HG02588 (cell line): ENCODE data around the gene KRT7.

Experiments
- ATAC-seq: cut with Tn5 transposase; IDR thresholded peaks from one replicate; pipeline ENCODE4 v1.9.1; 2021; ENCODE audit warnings: mild to moderate bottlenecking, moderate library complexity; ENCODE audit not compliant: unreplicated experiment

Gene KRT7

DNA sequence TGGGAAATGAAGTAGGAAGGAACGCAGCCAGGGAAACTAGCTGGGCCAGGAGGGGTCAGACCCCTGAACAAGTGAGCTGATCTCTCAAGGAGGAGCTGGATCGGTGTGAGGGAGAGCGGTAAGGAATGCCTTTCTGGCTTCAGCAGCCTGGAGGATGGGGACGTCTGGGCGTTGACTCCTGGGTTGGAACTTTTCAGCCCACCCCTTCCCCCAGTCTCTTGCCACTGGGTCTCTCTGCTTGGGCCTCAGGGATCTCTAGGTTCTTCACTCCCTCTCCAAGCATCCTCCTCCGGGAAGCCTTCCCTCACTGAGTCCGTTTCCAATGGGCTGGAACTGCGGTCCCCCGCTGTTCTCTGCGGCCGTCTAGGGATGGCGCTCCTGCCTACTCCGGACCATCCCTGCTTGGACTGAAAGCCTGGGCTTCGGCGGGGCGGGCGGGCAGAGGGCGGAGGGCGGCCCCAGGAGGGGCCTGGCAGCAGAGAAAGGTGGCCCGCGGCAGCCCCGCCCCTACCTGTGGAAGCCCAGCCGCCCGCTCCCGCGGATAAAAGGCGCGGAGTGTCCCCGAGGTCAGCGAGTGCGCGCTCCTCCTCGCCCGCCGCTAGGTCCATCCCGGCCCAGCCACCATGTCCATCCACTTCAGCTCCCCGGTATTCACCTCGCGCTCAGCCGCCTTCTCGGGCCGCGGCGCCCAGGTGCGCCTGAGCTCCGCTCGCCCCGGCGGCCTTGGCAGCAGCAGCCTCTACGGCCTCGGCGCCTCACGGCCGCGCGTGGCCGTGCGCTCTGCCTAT, at the start of gene KRT7:
Gene KRT7, plus strand, starts transcription at position 570 of the 788 bp plus-strand sequence. Its CDS starts 54 bp downstream, at position 624.
- no peak for ATAC-seq

- no peak for ATAC-seq
Observed at GRCh38 chr12:52183544-52183910, 49.5 kb upstream of the KRT7 start.

GRCh38 chr12:52183971-52184370, 49.1 kb upstream of the KRT7 start:
- no peak for ATAC-seq

DNA sequence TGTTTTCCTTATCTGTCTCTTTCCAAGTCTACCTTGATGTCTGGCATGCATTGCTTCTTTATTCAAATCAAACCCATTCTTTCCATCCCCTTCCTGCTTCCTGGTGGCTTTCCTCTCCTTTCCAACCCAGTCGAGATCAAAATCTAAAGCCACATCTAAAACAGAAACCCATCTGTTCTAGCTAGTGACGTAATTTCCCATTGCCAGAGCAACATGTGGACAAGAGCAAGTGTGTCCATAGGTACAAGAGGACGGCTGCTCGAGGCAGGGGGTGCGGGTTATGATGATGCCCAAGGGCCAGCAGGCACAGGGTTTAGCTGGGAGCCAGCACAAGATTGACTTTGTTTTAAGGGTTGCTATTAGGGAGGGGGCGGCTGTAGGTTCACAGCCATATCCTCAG, 48.2 kb upstream of the KRT7 start:
- no peak for ATAC-seq

DNA sequence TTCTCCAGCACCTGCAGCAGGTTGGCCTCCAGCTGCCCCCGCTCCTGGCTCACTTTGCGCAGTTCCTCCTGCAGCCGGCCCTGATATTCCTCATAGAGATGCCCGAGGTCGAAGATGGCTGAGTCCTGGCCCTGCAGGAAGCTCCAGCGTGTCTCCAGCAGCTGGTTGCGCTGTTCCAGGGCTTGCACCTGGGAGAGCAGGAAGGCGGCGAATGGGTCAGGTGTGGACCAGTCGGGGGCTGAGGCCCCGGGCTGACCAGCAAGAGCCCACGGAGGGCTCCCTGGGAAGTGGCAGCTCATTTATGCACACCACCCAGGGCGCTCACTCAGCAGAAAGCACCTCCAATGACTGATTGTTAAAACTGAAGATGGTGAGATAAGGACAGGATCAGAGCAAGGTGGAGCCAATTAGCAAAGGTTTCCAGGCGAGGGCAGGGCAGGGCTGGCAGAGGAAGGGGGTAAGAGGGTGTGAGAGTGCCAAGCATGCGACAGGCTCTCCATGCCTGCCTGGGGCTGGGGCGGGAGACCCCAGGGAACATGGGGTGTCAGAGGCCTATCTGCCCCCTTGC, 47.6 kb upstream of the KRT7 start:
- ATAC-seq, result no peak

- no peak for ATAC-seq
Observed at GRCh38 chr12:52186118-52186840, 46.8 kb upstream of the KRT7 start.

DNA sequence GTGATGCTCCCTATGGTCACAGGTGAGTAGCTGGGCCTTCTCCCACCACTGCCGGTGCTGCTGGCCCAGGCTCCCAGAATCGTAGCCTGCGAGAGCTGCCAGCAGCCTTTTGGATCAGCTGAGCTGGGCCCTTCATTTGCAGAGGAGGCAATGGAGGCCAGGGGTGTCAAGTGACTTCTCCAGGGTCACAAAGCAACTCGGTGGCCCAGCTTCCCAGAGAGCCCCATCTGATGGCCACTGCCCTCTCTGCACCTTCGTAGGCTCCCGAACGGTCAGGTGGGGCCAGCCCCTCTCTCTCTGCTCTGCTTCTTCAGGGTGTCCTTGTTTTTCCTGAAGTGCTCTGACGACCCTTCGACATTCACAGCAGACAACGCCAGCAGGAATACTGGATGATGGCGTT, 45.8 kb upstream of the KRT7 start:
- no peak for ATAC-seq

- ATAC-seq, result no peak
Observed at GRCh38 chr12:52187640-52188039, 45.4 kb upstream of the KRT7 start.

GRCh38 chr12:52188658-52189057, 44.4 kb upstream of the KRT7 start:
- ATAC-seq, result no peak

DNA sequence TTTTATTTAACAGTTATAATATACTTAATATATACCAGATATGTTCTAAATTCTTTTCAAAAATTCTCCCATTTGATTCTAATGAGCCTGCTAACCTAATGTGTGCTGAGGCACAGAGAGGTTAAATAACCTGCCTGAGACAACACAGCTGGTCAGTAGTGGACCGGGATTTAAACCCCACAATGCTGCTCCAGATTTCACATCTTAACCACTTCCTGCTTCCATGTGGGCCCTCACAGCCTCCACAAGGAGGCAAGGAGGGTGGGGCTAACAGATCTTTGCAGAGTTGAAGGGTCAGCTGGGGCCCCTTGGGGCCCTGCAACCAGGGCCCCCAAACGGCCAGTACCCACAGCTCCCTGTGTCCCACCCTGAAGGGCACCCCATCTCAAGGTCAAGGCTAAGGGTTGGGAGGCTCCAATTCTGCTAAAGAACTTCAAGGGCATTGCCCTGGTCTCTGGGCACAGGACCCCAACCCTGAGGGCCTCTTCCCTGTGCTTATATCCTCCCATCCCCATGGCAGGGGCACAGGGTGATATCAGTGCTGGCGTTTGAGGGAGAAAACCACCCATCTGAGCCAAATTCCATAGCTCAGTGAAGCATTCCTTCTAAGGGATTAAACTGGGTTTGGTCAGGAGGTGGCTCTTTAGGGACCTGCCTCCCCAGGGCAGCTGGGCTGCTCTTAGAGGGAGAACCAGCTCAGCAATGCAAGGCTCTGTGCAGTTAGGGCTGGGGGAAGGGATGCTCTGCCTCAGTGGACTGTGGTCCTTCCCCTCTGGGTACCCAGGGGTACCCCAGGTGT, 43.5 kb upstream of the KRT7 start:
- no peak for ATAC-seq

DNA sequence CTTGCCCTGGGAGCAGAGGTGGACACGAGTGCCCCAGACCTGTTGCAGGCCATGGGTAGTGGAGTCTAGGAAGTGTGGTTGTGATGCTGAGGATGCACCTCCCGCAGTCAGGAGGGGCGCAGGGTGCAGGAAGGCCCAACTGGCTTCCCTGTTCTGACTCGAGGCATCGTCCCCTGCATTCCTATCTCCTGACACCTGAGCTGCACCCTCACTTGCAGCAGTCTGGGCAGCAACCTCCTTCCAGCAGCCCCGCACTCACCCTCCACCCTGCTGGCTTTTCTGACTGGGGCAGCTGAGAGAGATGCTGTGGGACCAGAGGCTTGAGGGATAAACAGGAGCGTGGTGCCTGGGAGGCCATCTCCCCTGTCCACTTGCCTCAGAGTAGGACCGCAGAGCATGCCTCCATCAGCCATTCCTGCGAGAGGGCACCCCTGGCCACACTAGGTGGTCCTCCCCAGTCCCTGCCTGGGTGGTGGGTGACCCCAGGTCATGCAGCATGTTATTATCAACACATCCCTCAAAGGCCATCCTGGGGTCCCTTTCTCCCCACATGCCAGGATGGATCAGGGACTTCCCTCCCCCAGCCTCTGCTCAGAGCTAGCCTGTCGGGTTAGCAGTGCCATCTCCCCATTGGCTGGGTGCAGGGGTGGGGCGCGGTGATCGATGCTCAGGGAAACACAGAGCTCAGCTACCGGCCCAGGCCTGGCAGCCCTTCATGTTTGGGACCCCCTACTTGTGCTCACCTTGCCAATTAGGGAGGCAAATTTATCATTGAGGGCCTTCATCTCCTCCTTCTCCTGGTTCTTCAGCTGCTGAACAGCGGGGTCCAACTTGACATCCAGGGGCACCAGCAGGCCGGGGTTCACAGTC, 41.9 kb upstream of the KRT7 start:
- no peak for ATAC-seq

DNA sequence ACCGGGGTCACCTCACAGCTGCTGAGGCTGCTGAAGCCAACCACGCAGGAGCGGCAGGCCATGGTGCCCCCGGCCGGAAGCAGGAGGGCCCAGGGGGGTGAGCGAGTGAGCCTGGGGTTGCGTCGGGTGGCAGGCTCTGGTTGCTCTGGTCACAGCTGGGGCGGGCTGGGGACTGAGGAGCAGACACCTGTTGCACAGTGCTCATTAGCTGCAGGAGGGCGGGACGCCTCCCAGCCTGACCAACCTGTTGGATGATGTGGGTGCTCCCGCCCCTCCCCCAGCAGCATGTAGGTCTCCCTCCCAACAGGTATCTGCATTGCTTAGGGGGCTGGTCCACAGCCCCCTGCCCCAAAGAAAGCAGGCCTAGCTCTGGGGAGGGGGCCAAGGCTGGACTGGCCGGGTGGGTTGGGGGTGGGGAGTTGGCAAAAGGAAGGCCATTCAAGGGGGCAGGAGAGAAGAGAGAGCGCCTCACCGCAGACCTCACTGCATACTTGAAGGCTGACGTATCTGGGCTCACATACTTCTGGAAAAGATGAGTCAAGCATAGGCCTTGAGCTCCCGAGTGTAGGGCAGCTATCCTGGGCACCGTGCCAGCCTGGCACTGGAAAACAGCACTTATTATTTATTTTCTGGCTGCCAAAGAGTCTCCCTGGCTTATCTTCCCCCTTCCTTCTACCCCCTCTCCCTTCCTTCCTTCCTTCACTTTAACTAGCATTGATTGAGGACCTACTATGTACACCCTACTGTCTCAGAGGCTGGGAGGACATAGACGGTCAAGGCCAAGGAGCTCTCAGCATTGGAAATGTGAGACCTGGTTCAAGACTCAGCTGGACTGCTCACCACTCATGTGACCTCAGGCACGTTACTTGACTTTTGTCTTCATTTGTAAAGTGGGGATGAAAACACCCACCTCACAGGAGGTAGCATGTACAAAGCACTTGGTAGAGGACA, 40.9 kb upstream of the KRT7 start, which contains the start of gene KRT80:
Gene KRT80, minus strand, starts transcription at position 174 of the 951 bp plus-strand sequence. Its CDS starts 112 bp downstream, at position 62.
- no peak for ATAC-seq

DNA sequence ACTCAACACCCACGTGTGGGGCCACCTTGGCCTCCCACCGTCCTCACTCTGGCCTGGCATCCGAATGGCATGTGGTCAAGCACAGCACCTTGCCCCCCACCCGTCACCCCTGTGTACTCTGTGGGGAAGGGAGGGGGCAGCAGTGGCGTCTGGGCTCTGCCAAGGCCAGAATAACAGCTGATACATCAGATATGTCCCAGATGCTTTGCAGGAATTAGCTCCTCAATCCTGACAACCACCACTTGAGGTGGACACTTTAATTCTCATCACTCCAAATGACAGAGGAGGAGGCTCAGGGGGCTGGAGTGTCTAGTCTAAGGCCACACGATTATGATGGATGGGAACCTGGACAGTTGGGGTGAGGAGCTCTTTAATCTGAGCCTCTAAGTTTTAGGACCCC, 39.5 kb upstream of the KRT7 start:
- ATAC-seq, result no peak

DNA sequence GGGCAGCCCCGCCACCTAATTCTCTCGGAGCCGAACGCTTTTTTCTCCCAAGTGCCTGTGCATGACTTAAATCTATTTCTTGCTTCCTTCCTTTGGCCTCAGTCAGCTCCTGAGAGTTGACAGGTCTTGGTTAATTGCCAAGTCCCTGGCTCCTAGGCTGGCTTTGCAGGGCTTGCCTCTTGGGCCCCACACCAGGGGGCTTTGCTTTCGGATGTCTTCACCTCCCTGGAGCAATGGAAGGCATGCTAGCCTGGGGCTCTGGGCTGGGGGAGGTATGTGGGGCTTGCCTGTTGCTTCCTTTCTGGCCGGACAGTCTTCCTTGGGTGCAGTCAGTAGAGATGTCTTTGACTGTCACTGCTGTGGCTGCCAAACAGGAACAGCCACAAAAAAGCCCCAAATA, 39.1 kb upstream of the KRT7 start:
- no peak for ATAC-seq

DNA sequence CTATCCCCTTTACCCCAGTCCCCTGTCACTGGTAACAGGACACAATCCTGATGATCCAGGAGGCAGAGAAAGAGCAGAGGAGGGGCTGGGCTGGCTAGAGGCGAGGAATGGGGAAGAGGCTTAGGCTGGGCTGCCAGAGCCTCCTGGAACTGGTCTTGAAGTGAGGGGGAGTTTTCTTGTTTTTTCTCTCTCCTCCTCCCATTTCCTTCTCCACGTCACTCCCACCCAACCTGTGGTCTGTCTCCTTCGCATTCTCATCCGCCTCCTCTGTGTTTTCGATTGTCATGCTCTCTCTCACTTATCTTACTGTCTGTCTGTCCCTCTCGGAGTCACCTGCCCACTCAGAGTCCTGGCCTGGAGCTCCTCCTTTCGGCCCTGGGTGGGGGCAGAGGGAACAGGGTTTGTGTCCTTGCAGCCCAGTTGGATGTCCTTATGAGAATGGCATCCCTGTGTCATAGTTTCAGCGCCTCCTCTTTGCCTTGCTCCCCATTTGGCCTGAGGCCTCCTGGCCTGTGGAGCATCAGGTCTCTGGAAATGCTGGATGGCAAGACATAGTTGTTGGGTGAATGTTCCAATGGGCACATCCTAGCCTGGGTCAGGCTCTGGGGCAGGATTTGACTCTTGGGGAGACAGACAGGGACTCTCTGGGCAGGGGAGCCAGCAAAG, 37.8 kb upstream of the KRT7 start:
- ATAC-seq, result no peak

- ATAC-seq, result no peak
Observed at GRCh38 chr12:52197371-52198231, 35.4 kb upstream of the KRT7 start.

- ATAC-seq, result no peak
Observed at GRCh38 chr12:52198454-52199215, 34.4 kb upstream of the KRT7 start.
